Measurements from ENCODE around the gene RESP18. TPM values are rescaled to one million over a fixed set of nuclear protein-coding genes. Genes with fewer than 3 reads are reported as not detected.

RESP18 gene
- polyA plus RNA-seq, 1 donor from 2014 or later, result not detected

- H3K4me3 ChIP-seq (ENCODE audit: low read length), result peak overlapping the region; percentile 74
- no peaks in the 10 kb centered on the region for H3K36me3 ChIP-seq (ENCODE audit: insufficient read depth, low read length)
- H3K27ac ChIP-seq (ENCODE audit: low read length), result peak overlapping the region; percentile 79
- peaks cover 10% of the 10 kb centered on the region for H3F3A ChIP-seq (ENCODE audit: insufficient read depth, low read length, poor library complexity, severe bottlenecking)
- H3K4me2 ChIP-seq (ENCODE audit: low read length), result peak overlapping the region; percentile 52
- H3K9me3 ChIP-seq (ENCODE audit: low read length), result no peaks in the 10 kb centered on the region
- H3K9ac ChIP-seq (ENCODE audit: low read length), result peak overlapping the region; percentile 82
- H3K27me3 ChIP-seq (ENCODE audit: insufficient read depth, low read depth, low read length), result no peaks in the 10 kb centered on the region
- no peaks in the 10 kb centered on the region for H4K20me1 ChIP-seq (ENCODE audit: insufficient read depth)
- H2AFZ ChIP-seq (ENCODE audit: low read depth, low read length), result no peak overlapping the region
- no peak for TF ChIP-seq CTCF (IDR thresholded peaks at IDR 0.05; ENCODE audit: poor library complexity, severe bottlenecking)
- TF ChIP-seq SMC3 (conservative IDR thresholded peaks at IDR 0.05; ENCODE audit: poor library complexity), result peak; percentile 18
- no peaks in the 10 kb centered on the region for H3K79me2 ChIP-seq (replicated peaks; ENCODE audit: insufficient read depth, low read length)
- no peaks in the 10 kb centered on the region for H3K9me2 ChIP-seq (ENCODE audit: insufficient read depth, low read length)
Observed at GRCh38 chr2:219278655-219279150, 53.8 kb downstream of the RESP18 start.

GRCh38 chr2:219277703-219278654 lies 54.6 kb downstream of the RESP18 start:
- peak; percentile 12 for TF ChIP-seq EP300 (conservative IDR thresholded peaks at IDR 0.05; ENCODE audit: poor library complexity, severe bottlenecking)
- TF ChIP-seq CTCF (IDR thresholded peaks at IDR 0.05; ENCODE audit: poor library complexity, severe bottlenecking), result peak; percentile 97
- TF ChIP-seq TAF1 (IDR thresholded peaks at IDR 0.05; ENCODE audit: low read depth), result no peak
- TF ChIP-seq EZH2 (IDR thresholded peaks at IDR 0.05; ENCODE audit: borderline replicate concordance, insufficient read depth, low read length, poor library complexity, severe bottlenecking), result no peak
- peak; percentile 35 for TF ChIP-seq MXI1 (conservative IDR thresholded peaks at IDR 0.05; ENCODE audit: poor library complexity, severe bottlenecking)
- peak; percentile 88 for TF ChIP-seq RAD21 (conservative IDR thresholded peaks at IDR 0.05)
- TF ChIP-seq REST (IDR thresholded peaks at IDR 0.05; ENCODE audit: borderline replicate concordance), result no peak
- no peak for TF ChIP-seq POLR2AphosphoS5 (IDR thresholded peaks at IDR 0.05)
- TF ChIP-seq SMC3 (conservative IDR thresholded peaks at IDR 0.05; ENCODE audit: poor library complexity), result peak; percentile 86
- peak overlapping the region; percentile 82 for H3K9ac ChIP-seq (ENCODE audit: low read length)
- H3K4me3 ChIP-seq (ENCODE audit: low read length), result peak overlapping the region; percentile 74

More at GRCh38 chr2:219277703-219278654, 54.6 kb downstream of the RESP18 start:
- H3K79me2 ChIP-seq (replicated peaks; ENCODE audit: insufficient read depth, low read length), result no peaks in the 10 kb centered on the region
- H3K27ac ChIP-seq (ENCODE audit: low read length), result peak overlapping the region; percentile 79
- no peaks in the 10 kb centered on the region for H4K20me1 ChIP-seq (ENCODE audit: insufficient read depth)
- peak overlapping the region; percentile 15 for H3K4me2 ChIP-seq (ENCODE audit: low read length)
- H3K27me3 ChIP-seq (ENCODE audit: insufficient read depth, low read depth, low read length), result no peaks in the 10 kb centered on the region
- no peaks in the 10 kb centered on the region for H3K9me2 ChIP-seq (ENCODE audit: insufficient read depth, low read length)
- H2AFZ ChIP-seq (ENCODE audit: low read depth, low read length), result no peak overlapping the region
- no peaks in the 10 kb centered on the region for H3K9me3 ChIP-seq (ENCODE audit: low read length)
- H3K36me3 ChIP-seq (ENCODE audit: insufficient read depth, low read length), result no peaks in the 10 kb centered on the region
- peaks cover 10% of the 10 kb centered on the region for H3F3A ChIP-seq (ENCODE audit: insufficient read depth, low read length, poor library complexity, severe bottlenecking)
